BE2C (cell line): Measurements from ENCODE around the gene NIPAL3.

Source experiments
- DNase-seq: peaks from one replicate; pipeline ENCODE4 v3.0.0-alpha.2; 2020
- H3K27me3 ChIP-seq: fragments of 250-450 bp; sonication (Bioruptor Pico); 2 replicates; pipeline ENCODE4 v1.5.1; 2020; ENCODE audit warnings: mild to moderate bottlenecking
- H3K36me3 ChIP-seq: fragments of 250-450 bp; sonication (Bioruptor Pico); 2 replicates; pipeline ENCODE4 v1.5.1; 2020; ENCODE audit warnings: mild to moderate bottlenecking
- H3K4me1 ChIP-seq: fragments of 250-450 bp; sonication (Bioruptor Pico); 2 replicates; pipeline ENCODE4 v1.5.1; 2020
- H3K4me3 ChIP-seq: 2 replicates; pipeline ENCODE4 v1.5.1; 2011; ENCODE audit warnings: low read depth, low read length
- H3K9me3 ChIP-seq: fragments of 250-450 bp; sonication (Bioruptor Pico); 2 replicates; pipeline ENCODE4 v1.5.1; 2020
- CTCF ChIP-seq: IDR thresholded peaks from 2 replicates; pipeline ENCODE4 v1.5.1; 2012; ENCODE audit warnings: mild to moderate bottlenecking, low read depth, low read length

Gene NIPAL3

GRCh38 chr1:24472527-24473251 lies 57.1 kb downstream of the NIPAL3 start:
- no peak for TF ChIP-seq CTCF
- Histone ChIP-seq H3K4me3 (no peak overlapping the region), H3K9me3 (no peaks in the 10 kb centered on the region), H3K4me1 (no peaks in the 10 kb centered on the region), H3K36me3 (no peaks in the 10 kb centered on the region), H3K27me3 (no peaks in the 10 kb centered on the region)
- no peak for DNase-seq

GRCh38 chr1:24474193-24474592 lies 58.6 kb downstream of the NIPAL3 start:
- Histone ChIP-seq H3K9me3 (no peaks in the 10 kb centered on the region), H3K4me3 (no peak overlapping the region), H3K4me1 (no peaks in the 10 kb centered on the region), H3K36me3 (no peaks in the 10 kb centered on the region), H3K27me3 (no peaks in the 10 kb centered on the region)
- no peak for DNase-seq
- TF ChIP-seq CTCF = no peak

- Histone ChIP-seq H3K4me3 (no peak overlapping the region), H3K4me1 (no peaks in the 10 kb centered on the region), H3K36me3 (no peaks in the 10 kb centered on the region), H3K27me3 (no peaks in the 10 kb centered on the region), H3K9me3 (no peaks in the 10 kb centered on the region)
- DNase-seq = no peak
- no peak for TF ChIP-seq CTCF
Measured at GRCh38 chr1:24475700-24476099, 60.1 kb downstream of the NIPAL3 start.

GRCh38 chr1:24476571-24476970 lies 61.0 kb downstream of the NIPAL3 start:
- Histone ChIP-seq H3K4me3 (no peak overlapping the region), H3K27me3 (no peaks in the 10 kb centered on the region), H3K9me3 (no peaks in the 10 kb centered on the region), H3K4me1 (no peaks in the 10 kb centered on the region), H3K36me3 (no peaks in the 10 kb centered on the region)
- DNase-seq = no peak
- TF ChIP-seq CTCF = no peak

- no peaks in the 10 kb centered on the region for H3K4me1 ChIP-seq
- H3K27me3 ChIP-seq = no peaks in the 10 kb centered on the region
- no peaks in the 10 kb centered on the region for H3K36me3 ChIP-seq
- no peak for TF ChIP-seq CTCF
- H3K4me3 ChIP-seq = no peak overlapping the region
- no peak for DNase-seq
- H3K9me3 ChIP-seq = no peaks in the 10 kb centered on the region
Measured at GRCh38 chr1:24477309-24477708, 61.7 kb downstream of the NIPAL3 start.

GRCh38 chr1:24481101-24481500 lies 65.5 kb downstream of the NIPAL3 start:
- DNase-seq = no peak
- no peak overlapping the region for H3K4me3 ChIP-seq
- H3K9me3 ChIP-seq = no peaks in the 10 kb centered on the region
- no peaks in the 10 kb centered on the region for H3K27me3 ChIP-seq
- no peaks in the 10 kb centered on the region for H3K4me1 ChIP-seq
- no peaks in the 10 kb centered on the region for H3K36me3 ChIP-seq
- TF ChIP-seq CTCF = no peak
